ENCODE results near the gene ELP4. TPM values are rescaled to one million over a fixed set of nuclear protein-coding genes. Genes with fewer than 3 reads are reported as not detected.

ELP4 gene
- total and polyA plus RNA-seq, 2 donors (not counting 1 experiment from before 2014, with no cell fraction given) = 7.1 to 31.3 TPM

DNA sequence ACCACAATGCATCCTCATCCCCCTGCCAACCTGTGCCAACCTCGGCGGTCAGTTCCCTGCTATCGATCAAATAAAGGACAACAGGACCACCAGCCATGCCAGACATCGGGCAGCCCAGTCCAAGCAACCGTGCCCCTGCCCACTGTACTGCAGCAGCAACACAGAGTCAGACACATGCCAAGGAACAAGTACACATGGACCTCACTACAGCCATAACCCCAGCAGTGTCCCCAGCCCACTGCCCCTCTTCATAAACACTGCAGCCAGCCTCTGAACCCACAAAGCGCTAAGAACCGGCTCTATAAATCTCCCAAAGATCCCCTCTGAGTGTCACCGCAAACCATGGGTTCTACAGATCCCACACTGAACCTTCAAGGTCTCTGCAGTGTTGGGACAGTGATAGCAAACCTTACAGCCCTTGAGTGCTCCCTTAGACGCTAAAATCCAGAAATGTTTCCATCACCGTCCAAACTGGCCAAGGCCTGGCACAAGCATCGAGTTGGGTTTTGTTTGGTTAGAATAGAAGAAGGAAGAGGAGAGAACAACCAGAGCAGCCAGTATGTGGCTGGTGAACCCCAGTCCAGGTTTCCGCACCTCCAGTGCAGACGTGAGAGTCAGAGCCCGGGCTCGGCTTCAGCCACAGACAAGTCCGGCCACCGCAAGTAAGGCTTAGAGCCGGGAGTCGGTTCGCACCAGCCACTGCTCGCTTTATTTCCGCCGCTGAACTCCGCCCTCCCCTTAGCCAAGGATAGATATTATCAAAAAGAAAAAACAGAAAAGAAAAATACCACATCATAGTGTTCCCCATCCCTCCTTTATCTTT, 293.6 kb downstream of the ELP4 start:
- no peak overlapping the region for H3K4me3 ChIP-seq (ENCODE audit: control extremely low read depth in 1 of 5, extremely low read depth in 1 of 5, insufficient read depth in 1 of 5, low read depth in 2 of 5, low read length in 4 of 5)
- ChIA-PET CTCF (no interaction called here), POLR2A (no interaction called here)
- intact Hi-C loops (cut with micrococcal nuclease) = no loop called here
- no peaks in the 10 kb centered on the region for H3K9me3 Mint-ChIP-seq (ENCODE audit: insufficient read depth)
- no peak overlapping the region for H3K9ac ChIP-seq (ENCODE audit: low read length)
- DNase-seq (peak; percentile 37), ATAC-seq (ENCODE audit: low read depth) (no peak)
- H3K27ac ChIP-seq (ENCODE audit: low read length in 2 of 2) = no peak overlapping the region
- H3K79me2 ChIP-seq (ENCODE audit: control insufficient read depth, insufficient read depth, low read length) = no peaks in the 10 kb centered on the region
- H3K4me2 ChIP-seq (replicated peaks; ENCODE audit: low read depth, low read length, poor library complexity, severe bottlenecking) = no peak overlapping the region
- 8% methylated on average over 16 of the region's 24 CpGs for WGBS (ENCODE audit: insufficient coverage)
- no peaks in the 10 kb centered on the region for H4K20me1 ChIP-seq (ENCODE audit: control insufficient read depth, insufficient read depth, low read length, poor library complexity, severe bottlenecking)
- H3K27me3 ChIP-seq (replicated peaks in 1 of 4; ENCODE audit: control extremely low read depth in 1 of 4, control insufficient read depth in 3 of 4, insufficient read depth in 4 of 4, low read length in 3 of 4) = peaks cover 0 to 94% (median 84%) of the 10 kb centered on the region in 4 experiments
- TF ChIP-seq CTCF (IDR thresholded peaks at IDR 0.05) (no peak), EZH2 (IDR thresholded peaks at IDR 0.05; ENCODE audit: borderline replicate concordance, insufficient read depth, low read depth, low read length, poor library complexity, severe bottlenecking) (no peak)
- H3K4me1 Mint-ChIP-seq = peaks cover 24% of the 10 kb centered on the region
- H3K4me3 Mint-ChIP-seq = no peak overlapping the region
- peaks cover 3 to 74% (median 16%) of the 10 kb centered on the region in 3 donors for H3K9me3 ChIP-seq (ENCODE audit: control extremely low read depth in 1 of 3, control insufficient read depth in 2 of 3, insufficient read depth in 1 of 3, low read length in 2 of 3)
- H3K36me3 ChIP-seq (replicated peaks in 1 of 2; ENCODE audit: control extremely low read depth in 1 of 2, control insufficient read depth in 1 of 2, extremely low read depth in 1 of 2, insufficient read depth in 2 of 2, low read length in 1 of 2) = no peaks in the 10 kb centered on the region
- no peak overlapping the region for H3K27ac Mint-ChIP-seq
- H3K27me3 Mint-ChIP-seq = peaks cover 71% of the 10 kb centered on the region
- H3K4me1 ChIP-seq (ENCODE audit: control insufficient read depth in 2 of 2, insufficient read depth in 2 of 2, low read length in 2 of 2) = peaks cover 23 to 46% of the 10 kb centered on the region in 2 donors
- no peak overlapping the region for H2AFZ ChIP-seq (ENCODE audit: insufficient read depth, low read depth, low read length, poor library complexity, severe bottlenecking)

DNA sequence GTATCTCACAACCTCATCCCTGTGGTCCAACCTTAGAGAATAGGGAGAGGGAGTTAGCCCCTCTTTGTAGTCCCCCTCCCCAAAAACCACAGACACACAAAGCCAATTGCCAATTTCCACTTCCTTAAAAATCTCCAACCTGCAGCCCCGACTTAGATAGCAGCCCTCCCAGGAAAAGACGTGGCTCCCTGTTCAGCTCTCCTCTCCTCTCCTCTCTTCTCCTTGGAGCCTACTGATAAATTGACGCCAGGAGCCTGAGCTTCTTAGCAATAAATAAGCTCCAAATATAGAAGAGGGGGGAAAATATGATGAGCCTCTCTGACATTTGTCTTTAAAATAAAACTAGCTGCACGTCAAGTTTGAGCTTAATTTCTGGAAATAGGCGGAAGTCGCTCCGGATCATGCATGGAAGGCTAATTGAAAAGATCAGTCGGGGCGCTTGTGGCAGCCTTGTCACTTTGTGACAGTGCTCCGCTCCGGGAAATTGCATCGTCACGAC, 294.3 kb downstream of the ELP4 start:
- peak overlapping the region; percentile 41 for H3K27ac Mint-ChIP-seq
- DNase-seq = no peak
- intact Hi-C loops (cut with micrococcal nuclease) = no loop called here

More for the DNA sequence above, 294.3 kb downstream of the ELP4 start:
- Histone ChIP-seq H4K20me1 (ENCODE audit: control insufficient read depth, insufficient read depth, low read length, poor library complexity, severe bottlenecking) (no peaks in the 10 kb centered on the region), H3K4me3 (ENCODE audit: control extremely low read depth in 1 of 5, extremely low read depth in 1 of 5, insufficient read depth in 1 of 5, low read depth in 2 of 5, low read length in 4 of 5) (no peak overlapping the region), H3K4me1 (ENCODE audit: control insufficient read depth in 2 of 2, insufficient read depth in 2 of 2, low read length in 2 of 2) (peaks cover 16 to 45% of the 10 kb centered on the region in 2 donors), H3K9ac (ENCODE audit: low read length) (no peak overlapping the region), H3K4me2 (replicated peaks; ENCODE audit: low read depth, low read length, poor library complexity, severe bottlenecking) (no peak overlapping the region), H3K79me2 (ENCODE audit: control insufficient read depth, insufficient read depth, low read length) (no peaks in the 10 kb centered on the region), H3K27me3 (replicated peaks in 1 of 4; ENCODE audit: control extremely low read depth in 1 of 4, control insufficient read depth in 3 of 4, insufficient read depth in 4 of 4, low read length in 3 of 4) (peaks cover 2 to 94% (median 86%) of the 10 kb centered on the region in 4 experiments), H3K9me3 (ENCODE audit: control extremely low read depth in 1 of 3, control insufficient read depth in 2 of 3, insufficient read depth in 1 of 3, low read length in 2 of 3) (peaks cover 5 to 72% (median 12%) of the 10 kb centered on the region in 3 donors), H2AFZ (ENCODE audit: insufficient read depth, low read depth, low read length, poor library complexity, severe bottlenecking) (no peak overlapping the region), H3K27ac (ENCODE audit: low read length in 2 of 2) (no peak overlapping the region), H3K36me3 (replicated peaks in 1 of 2; ENCODE audit: control extremely low read depth in 1 of 2, control insufficient read depth in 1 of 2, extremely low read depth in 1 of 2, insufficient read depth in 2 of 2, low read length in 1 of 2) (no peaks in the 10 kb centered on the region)
- TF ChIP-seq CTCF (IDR thresholded peaks at IDR 0.05) = no peak
- Mint-ChIP-seq H3K4me1 (peaks cover 23% of the 10 kb centered on the region), H3K9me3 (ENCODE audit: insufficient read depth) (no peaks in the 10 kb centered on the region), H3K4me3 (peak overlapping the region; percentile 59), H3K27me3 (peaks cover 76% of the 10 kb centered on the region)
- 5% methylated on average over 12 of the region's 13 CpGs for WGBS (ENCODE audit: insufficient coverage)
- ChIA-PET POLR2A (no interaction called here), CTCF (no interaction called here)
- ATAC-seq (ENCODE audit: low read depth) = no peak

All from B cell (primary cell).